GM12874 (cell line): Measurements from ENCODE around the gene TEAD1.

ENCODE experiments used
- TF ChIP-seq, protein P1 (sequence below): IDR thresholded peaks from 2 replicates; pipeline ENCODE4 v1.5.1; 2011; ENCODE audit warnings: low read depth, mild to moderate bottlenecking, control low read depth, low read length, moderate library complexity; ENCODE audit not compliant: insufficient read depth

TEAD1 gene

DNA sequence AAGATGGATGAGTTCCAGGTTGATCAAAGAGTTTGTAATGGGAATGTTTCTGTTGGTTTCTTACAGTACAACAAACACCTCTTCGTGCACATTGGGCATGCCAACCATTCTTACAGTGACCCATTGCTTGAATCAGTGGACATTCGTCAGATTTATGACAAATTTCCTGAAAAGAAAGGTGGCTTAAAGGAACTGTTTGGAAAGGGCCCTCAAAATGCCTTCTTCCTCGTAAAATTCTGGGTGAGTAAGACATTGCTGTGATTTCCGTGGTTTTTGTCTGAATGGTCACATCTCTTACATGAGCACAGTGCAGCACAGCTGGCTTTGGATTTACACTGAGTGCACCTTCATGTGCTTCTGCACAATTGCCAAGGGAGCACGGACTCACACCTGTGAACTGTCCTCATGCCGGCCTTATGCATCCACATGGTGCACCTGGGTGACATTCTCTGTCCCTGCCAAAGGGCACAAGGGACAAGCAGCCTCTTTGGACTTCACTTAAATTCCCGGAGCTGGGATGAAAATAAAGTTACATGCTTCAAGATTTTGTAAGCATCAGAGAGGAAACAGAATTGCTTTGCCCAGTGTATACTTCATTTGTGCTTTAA, 227.8 kb downstream of the TEAD1 start:
- TF ChIP-seq, protein P1, sequence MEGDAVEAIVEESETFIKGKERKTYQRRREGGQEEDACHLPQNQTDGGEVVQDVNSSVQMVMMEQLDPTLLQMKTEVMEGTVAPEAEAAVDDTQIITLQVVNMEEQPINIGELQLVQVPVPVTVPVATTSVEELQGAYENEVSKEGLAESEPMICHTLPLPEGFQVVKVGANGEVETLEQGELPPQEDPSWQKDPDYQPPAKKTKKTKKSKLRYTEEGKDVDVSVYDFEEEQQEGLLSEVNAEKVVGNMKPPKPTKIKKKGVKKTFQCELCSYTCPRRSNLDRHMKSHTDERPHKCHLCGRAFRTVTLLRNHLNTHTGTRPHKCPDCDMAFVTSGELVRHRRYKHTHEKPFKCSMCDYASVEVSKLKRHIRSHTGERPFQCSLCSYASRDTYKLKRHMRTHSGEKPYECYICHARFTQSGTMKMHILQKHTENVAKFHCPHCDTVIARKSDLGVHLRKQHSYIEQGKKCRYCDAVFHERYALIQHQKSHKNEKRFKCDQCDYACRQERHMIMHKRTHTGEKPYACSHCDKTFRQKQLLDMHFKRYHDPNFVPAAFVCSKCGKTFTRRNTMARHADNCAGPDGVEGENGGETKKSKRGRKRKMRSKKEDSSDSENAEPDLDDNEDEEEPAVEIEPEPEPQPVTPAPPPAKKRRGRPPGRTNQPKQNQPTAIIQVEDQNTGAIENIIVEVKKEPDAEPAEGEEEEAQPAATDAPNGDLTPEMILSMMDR, result no peak

DNA sequence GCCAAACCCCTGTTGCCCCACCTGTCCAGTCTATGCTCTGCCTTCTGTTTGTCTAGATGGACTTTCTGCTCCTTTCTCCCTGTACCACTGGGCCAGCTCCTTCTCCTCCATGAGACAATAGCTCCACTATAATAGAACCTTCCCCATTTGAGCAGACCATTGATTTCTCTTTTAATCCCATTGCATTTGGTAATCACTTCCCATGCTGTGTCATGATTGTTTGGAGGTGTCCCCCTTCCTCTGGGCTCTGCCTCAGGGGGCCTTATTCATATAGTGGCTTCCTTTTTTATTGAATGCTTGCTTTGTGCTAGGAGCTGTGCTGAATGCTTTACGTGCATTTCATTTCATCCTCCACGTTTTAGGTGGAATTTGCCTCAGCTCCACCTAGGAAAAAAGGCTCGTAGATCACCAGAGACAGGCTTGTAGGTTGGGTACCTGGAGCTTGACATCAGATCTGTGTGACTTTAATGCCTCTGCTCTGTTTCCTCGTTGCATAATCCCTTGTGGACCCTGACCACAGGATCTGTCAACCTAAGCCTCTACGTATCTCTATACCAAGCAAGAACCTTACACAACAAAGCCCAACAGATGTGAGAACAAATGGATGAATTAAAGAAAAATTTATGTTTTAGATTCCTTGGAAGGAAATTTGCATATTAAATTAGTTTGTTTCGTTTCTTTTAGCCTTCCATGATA, 228.7 kb downstream of the TEAD1 start:
- TF ChIP-seq, protein P1, result no peak

DNA sequence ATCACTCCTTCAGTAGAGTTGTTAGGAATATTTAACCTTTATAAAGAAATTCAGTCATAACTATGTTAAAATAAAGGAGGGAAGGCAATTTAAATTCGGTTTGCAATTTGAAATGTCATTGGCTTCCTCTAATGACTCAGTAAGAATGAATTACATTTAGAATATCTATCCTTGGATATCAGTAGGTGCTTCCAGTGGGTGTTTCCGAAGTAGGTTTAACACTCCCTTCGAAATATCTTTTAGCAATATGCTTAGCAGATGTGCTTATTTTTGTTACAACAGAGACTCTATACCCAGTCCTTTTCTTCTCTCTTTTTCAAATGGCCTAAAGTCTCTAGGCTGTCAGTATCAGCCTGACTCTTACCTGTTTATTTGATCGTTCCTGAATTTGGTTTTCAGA, 231.2 kb downstream of the TEAD1 start:
- TF ChIP-seq, protein P1, result no peak

DNA sequence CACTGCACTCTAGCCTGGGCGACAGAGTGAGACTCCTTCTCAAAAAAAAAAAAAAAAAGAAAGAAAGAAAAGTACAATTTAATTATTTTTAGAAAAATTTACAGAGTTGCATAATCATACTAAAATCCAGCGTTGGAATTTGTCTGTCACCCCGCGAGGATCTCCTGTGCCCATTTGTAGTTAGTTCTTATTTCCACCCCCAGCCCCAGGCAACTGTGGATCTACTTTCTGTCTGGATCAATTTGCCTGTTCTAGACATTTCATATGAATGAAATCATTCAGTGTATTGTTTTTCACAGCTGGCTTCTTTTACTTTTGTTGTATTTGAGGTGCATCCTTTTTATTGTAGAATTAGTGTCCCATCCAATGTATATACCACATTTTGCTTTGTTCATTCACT, 232.3 kb downstream of the TEAD1 start:
- TF ChIP-seq, protein P1, result no peak

DNA sequence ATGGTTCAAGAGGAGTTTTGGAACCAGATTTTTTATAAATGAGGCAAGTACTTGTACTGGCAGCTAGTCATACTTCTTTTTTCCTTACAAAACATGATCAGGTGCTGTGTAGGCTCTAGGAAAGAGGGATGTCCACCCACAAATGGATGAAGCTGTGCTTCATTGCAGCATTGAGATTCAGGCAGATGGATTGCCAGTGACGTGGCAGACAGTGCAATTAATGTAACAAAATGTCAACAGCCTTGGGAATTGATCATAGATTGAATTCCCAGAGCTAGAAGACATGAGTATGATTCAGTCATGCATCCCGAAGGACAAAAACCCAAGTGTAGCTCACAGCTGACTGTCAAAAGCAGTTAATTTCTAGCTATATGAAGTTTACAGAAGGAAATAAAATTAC, 235.7 kb downstream of the TEAD1 start:
- TF ChIP-seq, protein P1, result no peak

DNA sequence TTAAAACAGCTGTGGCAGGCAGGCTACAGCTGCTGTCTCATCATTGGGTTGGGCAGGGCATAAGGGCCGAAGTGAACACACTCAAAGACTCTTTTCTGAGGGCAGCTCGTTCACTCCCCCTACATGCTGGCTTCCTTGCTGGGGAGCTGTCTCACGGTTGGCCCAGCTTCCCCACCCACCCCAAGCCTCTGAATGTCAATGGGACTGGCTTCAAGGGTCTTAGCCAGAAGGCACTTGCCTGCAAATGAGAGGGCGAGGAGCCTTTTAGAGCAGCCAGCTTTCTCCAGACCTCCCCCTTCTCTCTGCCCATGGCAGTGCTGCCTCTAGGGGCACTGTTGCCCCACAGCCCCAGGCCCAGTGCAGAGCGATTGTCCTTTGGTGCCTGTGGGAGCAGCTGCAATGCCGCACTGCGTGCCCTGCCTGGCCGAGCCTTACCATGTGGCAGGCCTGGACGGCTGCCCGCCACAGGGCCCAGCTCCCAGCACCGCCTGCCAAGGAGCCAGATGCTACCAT, 240.2 kb downstream of the TEAD1 start:
- TF ChIP-seq, protein P1, result peak; percentile 80

DNA sequence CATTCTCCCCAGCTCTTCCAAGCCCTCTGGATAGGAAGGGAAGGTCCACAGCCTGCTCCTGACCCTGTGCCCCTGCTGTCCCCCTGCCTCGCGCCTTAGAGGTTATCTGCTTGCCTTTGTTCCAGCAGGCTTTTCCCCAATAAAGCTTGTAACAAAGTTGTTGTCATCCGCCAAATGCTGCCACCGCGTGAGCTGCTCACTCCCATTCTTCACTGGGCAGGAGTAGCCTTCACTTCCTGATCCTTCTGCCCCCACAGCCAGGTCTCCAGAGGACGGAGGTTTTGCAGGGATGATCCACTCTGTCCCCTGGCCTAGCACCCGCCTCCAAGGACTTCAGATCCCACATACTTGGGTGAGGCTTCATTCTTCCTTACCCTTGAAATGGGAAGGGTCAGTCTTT, 240.9 kb downstream of the TEAD1 start:
- TF ChIP-seq, protein P1, result no peak
